Brain pericyte (primary cell): ENCODE results near the gene DYNC1LI1.
A peak's percentile ranks its signal among the peaks of the same experiment; 100 is the strongest.
"Not testable (repeated sequence)": the region's sequence is repeated elsewhere in the genome, so short reads cannot be mapped to it uniquely, and the experiment has no call there.

Experiments
- DNase-seq: peaks from one replicate; pipeline ENCODE4 v3.0.0-alpha.2; 2012; ENCODE audit warnings: low read depth, low spot score

Gene DYNC1LI1

GRCh38 chr3:32531010-32531647 is 39.5 kb downstream of the DYNC1LI1 start:
- DNase-seq, result no peak

GRCh38 chr3:32525720-32526119 is 44.9 kb downstream of the DYNC1LI1 start:
- no peak for DNase-seq

- DNase-seq, result no peak
Measured at GRCh38 chr3:32522682-32523081, 48.0 kb downstream of the DYNC1LI1 start.

GRCh38 chr3:32518921-32519320 is 51.7 kb downstream of the DYNC1LI1 start:
- DNase-seq, result not testable (repeated sequence)

- DNase-seq, result not testable (repeated sequence)
Measured at GRCh38 chr3:32516751-32517150, 53.9 kb downstream of the DYNC1LI1 start.

GRCh38 chr3:32511005-32511404 is 59.7 kb downstream of the DYNC1LI1 start:
- DNase-seq, result no peak

GRCh38 chr3:32510075-32510724 is 60.5 kb downstream of the DYNC1LI1 start:
- DNase-seq, result peak; percentile 21

- no peak for DNase-seq
Measured at GRCh38 chr3:32508711-32509110, 61.9 kb downstream of the DYNC1LI1 start.

GRCh38 chr3:32506466-32506865 is 64.2 kb downstream of the DYNC1LI1 start:
- DNase-seq, result no peak

GRCh38 chr3:32502946-32503286 is 67.7 kb downstream of the DYNC1LI1 start:
- DNase-seq, result no peak

- DNase-seq, result peak; percentile 31
Measured at GRCh38 chr3:32502118-32502945, 68.3 kb downstream of the DYNC1LI1 start, which contains the start of gene CMTM6. CMTM6 (minus strand) TSS chr3:32502852; CDS start chr3:32502745, 107 bp downstream.

GRCh38 chr3:32501783-32502117 is 68.9 kb downstream of the DYNC1LI1 start:
- DNase-seq, result peak; percentile 1

- DNase-seq, result no peak
Measured at GRCh38 chr3:32500880-32501782, 69.5 kb downstream of the DYNC1LI1 start.

- no peak for DNase-seq
Measured at GRCh38 chr3:32500231-32500630, 70.4 kb downstream of the DYNC1LI1 start.

GRCh38 chr3:32499585-32499984 is 71.1 kb downstream of the DYNC1LI1 start:
- DNase-seq, result no peak

GRCh38 chr3:32498992-32499391 is 71.7 kb downstream of the DYNC1LI1 start:
- no peak for DNase-seq

GRCh38 chr3:32498252-32498651 is 72.4 kb downstream of the DYNC1LI1 start:
- no peak for DNase-seq

- no peak for DNase-seq
Measured at GRCh38 chr3:32495609-32496008, 75.0 kb downstream of the DYNC1LI1 start.

- DNase-seq, result no peak
Measured at GRCh38 chr3:32495085-32495484, 75.6 kb downstream of the DYNC1LI1 start.

- DNase-seq, result no peak
Measured at GRCh38 chr3:32493437-32494414, 76.9 kb downstream of the DYNC1LI1 start.
